M059J (cell line): Measurements from ENCODE around the gene ANLN. TPM values are rescaled to one million over a fixed set of nuclear protein-coding genes. Genes with fewer than 3 reads are reported as not detected.
"Not testable (repeated sequence)": the region's sequence is repeated elsewhere in the genome, so short reads cannot be mapped to it uniquely, and the experiment has no call there.

Experiments
- DNase-seq: peaks from one replicate; pipeline ENCODE4 v3.0.0-alpha.2; 2012; ENCODE audit warnings: low read depth
- total RNA-seq: library from RNA; depleted of rRNA; stranded (reverse); fragments of >200 nt; shearing (Covaris generic); gene quantifications from 2 replicates; pipeline ENCODE4 v1.2.3, GENCODE V29; 2014

ANLN gene
- total RNA-seq, 1 experiment from 2014 or later: 285 TPM

DNA sequence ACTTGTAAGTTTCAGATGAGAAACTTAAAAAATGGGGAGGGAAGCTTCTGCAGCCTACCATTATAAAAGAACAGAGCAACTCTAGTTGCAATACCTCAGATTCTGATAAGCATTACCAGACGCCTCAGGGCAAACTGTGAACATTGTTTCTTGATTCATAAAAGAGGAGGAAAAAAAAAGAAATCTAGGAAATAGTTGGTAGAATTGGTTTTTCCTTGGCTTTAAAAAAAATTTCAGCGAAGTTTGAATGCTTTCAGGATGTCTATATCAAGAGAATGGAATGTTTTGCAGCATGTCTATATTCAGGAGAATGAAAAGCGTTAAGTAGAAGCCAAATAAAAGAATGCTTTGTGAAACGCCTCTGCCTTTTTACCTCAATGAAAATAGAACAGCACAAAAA lies 17.5 kb upstream of the ANLN start:
- DNase-seq: peak; percentile 86

DNA sequence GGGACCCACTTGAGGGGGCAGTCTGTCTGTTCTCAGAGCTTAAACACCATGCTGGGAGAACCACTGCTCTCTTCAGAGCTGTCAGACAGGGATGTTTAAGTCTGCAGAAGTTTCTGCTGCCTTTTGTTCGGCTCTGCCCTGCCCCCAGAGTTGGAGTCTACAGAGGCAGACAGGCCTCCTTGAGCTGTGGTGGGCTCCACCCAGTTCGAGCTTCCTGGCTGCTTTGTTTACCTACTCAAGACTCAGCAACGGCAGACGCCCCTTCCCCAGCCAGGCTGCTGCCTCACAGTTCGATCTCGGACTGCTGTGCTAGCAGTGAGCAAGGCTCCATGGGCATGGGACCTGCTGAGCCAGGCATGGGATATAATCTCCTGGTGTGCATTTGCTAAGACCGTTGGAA lies 11.1 kb upstream of the ANLN start:
- DNase-seq: not testable (repeated sequence)

DNA sequence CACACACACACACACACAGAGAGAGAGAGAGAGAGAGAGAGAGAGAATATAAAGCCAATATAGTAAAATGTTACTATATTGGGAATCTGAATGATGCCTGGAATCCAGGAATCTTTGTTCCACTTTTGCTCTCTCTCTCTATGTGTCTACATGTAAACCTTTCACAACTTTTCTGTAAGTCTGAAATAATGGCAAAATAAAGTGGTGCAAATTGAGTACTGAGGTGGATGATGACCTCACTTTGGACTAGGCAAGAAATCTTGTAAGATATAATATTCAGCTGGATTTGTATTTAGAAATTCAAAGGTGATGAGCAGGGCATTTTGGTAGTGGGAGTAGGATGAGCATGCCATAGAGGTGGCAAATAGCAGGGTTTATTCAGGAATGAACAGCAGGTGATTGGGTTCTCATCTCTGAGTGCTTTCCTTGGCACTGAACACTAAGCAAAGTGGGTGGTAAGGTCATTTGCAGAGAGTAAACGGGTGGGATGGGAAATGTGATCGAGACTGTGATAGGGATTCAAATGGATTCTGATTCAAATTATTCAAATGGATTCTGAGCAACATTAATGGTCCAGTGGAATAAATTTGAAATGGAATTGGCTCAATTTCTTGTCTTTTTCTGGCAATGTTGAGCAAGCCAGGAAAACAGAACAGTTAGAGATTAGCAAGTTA lies 9.7 kb upstream of the ANLN start:
- no peak for DNase-seq

DNA sequence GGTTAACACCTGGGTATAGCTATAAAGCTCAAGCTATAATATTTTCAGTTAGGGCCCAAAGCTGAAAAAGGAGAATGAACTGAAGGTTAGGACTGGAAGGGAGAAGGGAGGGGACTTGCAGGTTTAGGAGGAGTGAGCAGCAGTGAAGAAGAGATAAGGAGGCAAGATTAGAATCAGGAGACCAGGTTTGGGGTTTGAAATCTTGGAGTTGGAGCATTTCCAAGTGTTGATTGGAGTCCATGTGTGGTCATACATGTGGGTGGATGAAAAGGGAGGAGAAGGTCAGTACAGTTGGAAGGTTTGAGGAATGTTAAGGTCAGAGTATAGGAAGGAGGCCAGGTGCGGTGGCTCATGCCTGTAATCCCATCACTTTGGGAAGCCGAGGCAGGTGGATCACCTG lies 8.6 kb upstream of the ANLN start:
- DNase-seq: no peak

DNA sequence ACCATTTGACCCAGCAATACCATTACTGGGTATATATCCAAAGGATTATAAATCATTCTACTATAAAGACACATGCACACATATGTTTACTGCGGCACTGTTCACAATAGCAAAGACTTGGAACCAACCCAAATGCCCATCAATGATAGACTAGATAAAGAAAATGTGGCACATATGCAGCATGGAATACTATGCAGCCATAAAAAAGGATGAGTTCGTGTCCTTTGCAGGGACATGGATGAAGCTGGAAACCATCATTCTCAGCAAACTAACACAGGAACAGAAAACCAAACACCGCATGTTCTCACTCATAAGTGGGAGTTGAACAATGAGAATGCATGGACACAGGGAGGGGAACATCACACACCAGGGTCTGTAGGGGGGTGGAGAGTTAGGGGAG lies 6.4 kb upstream of the ANLN start:
- not testable (repeated sequence) for DNase-seq

DNA sequence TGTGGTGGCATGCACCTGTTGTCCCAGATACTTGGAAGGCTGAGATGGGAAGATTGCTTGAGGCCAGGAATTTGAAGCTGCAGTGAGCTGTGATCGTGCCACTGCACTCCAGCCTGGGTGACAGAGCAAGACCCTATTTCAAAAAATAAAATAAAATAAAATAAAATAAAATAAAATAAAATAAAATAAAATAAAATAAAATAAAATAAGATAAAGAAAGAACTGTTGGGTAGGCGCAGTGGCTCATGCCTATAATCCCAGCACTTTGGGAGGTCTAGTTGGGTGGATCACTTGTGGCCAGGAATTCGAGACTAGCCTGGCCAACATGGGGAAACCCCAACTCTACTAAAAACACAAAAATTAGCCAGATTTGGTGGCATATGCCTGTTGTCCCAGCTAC lies 4.0 kb upstream of the ANLN start:
- DNase-seq: not testable (repeated sequence)

DNA sequence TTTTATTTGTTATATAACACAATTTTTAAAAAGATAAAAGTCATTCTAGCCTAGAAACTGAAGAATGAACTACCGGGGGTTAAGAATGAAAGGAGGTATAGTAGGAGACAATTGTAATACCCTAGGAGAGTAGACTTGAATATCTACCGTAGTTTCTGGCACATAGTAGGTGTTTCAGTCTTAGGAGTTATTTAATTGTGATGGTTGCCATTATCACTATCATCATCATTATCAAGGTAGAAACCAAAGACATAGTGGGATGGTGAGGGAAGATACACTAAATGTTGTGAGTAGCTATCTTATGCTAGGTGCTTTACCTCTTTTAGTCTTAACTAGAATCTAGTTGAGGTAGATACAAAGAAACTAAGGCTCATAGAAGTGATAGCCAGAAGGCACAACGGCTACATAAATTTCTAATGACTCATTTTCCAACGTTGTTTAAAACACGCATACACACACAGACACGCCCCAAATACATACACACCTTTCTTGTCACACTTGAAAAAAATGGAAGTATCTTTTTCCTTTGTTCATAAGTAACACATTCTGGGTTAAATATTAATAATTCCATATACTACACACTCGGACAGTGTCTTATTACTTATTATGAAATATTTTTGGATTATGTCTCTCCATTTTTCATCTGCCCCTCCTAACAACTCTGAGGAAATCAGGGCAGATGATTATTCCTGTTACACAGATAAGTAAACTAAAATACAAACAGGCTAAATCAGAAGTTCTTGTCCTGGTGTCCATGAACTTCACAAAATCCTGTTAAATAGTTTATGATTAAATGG lies 2.0 kb upstream of the ANLN start:
- peak; percentile 87 for DNase-seq

DNA sequence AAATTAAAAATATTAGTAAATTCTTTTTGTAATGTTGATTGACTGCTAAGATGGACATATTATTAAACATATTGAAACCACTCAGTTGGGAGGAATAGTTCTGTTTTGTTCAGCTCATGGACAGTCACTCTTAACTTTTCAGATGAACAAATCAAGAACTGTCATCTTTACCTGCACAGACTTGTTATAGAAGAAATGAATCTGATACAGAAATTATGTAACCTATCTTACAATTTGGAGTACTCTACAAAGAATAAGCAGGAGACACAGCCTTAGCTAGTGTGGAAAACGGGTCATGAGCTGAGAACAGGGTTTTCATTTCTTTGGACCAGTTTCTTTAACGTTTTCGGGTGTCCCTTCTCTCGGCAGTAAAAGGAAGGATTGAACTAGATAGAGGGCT lies 1.2 kb upstream of the ANLN start:
- DNase-seq: no peak

DNA sequence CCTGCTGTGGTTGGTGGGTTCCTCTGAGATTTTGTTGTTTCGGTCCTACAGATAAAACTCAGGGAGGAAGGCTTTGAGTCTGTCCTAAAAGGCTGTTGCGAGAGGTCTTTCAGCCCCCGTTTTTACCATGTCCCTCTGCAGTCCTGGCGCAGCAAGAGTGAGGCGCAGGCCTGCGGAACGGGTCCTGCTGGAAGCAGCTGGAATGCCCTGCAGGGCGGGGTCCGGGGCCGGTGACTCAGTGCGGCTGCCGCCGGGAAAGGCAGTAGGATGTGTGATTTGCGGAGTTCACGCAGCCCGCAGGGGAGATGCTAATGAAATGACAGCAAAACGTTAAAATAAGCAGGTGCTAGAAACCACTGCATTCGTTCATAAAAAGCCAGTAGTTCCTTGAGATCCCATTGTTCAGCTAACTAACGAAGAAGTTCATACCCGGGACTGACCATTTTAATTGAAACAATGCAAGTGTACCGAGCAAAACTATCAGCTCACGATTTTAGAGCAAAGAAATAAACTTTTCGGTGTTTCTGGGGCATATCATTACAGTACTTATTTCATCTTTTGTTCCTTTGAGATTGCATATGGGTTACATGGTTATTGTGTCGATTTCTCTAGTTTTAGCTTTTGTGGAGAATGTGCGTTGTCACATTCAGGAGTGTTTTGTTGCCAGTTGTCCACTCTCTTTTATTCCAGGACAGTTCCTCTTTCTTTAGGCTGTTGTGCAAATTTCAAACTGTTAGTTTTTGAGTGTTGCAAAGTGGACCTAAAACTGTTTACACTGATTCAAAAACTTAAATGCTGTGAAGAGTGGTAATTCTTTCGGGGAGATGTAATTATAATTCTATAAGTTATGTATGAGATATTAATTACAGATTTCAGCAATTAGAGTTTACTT lies 783 bp downstream of the ANLN start:
- DNase-seq: peak; percentile 91

DNA sequence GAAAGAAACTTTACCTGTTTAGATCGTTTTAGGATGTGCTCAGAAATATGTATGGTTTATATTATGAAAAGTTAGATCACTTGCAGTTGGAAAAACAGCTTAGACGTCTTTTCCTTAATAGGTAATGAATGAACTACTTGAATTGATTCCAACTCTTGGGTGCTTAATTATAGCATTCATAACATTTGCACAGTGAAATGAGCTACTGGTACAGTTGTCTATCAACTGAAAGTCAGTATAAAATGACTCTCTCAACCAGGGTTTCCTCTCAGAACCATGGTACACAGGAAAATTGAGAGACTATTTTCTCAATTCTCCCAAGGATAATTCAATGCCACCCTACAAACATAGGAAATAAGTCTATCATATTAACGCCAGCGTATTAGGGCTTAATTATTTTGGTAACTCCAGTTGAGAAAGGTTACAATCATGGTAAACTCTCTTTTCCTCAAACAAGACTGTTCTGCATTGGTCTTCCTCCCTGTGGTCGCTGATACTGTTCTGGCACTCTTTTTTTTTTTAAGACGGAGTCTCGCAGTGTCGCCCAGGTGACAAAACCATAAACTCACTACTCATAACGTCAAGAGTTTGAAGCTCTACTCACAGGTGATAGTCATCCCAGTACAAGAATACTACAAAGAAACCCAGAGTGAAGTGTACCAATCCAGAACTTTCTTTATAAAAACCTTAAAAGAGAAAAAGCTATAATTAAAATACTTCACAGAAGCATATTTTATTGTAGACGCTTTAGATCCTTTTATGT lies 2.0 kb downstream of the ANLN start:
- peak; percentile 84 for DNase-seq

DNA sequence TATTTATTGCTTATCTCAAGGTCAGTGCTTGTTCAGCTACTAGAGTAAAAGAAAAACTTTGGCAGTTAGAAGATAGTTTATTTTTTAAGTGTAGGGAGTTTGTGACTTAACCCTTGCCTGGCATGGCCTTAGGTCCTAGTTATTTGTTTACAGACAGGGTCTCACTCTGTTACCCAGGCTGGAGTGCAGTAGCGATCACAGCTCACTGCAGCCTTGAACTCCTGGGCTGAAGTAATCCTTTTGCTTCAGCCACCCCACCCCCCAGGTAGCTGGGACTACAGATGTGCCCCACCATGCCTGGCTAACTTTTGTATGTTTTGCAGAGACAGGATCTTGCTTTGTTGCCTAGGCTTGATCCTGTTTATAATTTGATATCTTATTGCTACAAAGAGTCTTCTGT lies 4.2 kb downstream of the ANLN start:
- peak; percentile 18 for DNase-seq

DNA sequence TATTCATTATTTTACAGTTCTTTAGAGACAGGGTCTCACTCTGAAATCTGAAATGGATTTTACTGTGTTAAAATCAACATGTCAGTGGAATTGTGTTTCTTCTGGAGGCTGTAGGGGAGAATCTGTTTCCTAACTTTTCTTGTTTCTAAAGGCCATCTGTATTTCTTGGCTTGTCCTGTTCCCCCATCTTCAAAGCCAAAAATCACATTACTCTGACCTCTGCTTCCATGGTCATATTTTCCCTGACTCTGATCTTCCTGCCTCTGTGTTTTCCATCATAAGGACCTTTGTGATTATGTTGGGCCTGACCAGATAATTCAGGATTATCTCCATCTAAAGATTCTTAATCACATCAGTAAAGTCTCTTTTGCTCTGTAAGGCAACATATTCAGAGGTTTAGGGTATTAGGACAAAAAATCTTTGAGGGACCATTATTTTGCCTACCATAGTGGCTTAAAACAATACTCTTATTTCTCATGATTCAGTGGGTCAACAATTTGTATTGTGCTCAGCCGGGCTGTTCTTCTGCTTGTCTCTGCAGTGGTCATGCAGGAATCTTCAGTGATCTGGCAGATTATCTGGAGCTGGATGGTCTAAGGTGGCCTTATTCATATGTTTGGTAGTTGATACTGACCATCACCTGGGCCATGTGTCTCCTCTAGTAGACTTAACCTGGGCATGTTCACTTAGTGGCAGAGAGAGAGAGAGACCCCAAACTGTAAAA lies 5.7 kb downstream of the ANLN start:
- no peak for DNase-seq

DNA sequence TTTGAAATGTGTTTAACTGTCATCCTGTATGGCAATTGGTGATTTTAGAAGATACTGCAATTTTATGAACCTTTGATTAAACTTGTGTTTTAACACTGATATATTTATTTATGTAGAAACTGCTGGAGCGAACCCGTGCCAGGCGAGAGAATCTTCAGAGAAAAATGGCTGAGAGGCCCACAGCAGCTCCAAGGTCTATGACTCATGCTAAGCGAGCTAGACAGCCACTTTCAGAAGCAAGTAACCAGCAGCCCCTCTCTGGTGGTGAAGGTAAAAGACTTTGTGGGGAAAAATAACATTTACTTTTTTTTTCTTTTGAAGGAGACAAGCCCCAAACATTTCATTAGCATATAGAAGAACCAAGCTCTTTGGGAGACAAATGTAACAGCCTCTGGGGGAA lies 6.5 kb downstream of the ANLN start:
- peak; percentile 54 for DNase-seq

DNA sequence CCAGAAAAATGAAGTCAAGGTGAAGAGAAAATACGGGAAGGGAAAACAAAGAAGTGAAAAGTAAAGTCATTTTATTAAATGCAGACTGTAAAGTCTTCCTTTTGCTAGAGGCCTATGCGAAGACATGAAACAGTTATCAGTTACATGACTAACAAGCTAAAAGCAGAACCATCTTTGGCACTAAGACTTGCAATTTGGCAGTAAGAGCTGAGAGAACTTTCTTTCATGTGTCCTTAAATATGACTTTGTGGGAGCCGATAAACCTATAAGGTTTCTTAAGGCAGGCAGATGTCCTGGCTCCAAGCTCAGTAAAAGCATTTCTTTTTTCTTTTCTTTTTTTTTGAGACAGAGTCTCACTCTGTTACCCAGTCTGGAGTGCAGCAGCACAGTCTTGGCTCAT lies 10.4 kb downstream of the ANLN start:
- DNase-seq: no peak

DNA sequence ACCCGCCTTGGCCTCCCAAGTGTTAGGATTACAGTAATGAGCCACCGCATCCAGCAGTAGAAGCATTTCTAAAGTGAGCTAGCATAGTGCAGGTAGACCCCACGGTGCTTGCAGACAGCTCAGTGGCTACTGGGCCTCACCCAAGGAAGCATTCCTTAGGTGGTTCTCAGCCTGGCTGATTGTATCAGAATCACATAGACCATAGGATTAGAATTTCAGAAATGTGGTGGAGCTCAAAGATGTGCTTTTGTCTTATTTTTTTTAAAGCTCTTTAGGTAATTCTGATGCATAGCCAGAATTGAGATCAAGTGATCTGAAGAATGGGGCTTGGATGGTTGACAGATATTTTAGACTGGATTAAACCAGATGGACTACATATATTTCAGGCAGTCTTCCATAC lies 10.9 kb downstream of the ANLN start:
- DNase-seq: peak; percentile 17

DNA sequence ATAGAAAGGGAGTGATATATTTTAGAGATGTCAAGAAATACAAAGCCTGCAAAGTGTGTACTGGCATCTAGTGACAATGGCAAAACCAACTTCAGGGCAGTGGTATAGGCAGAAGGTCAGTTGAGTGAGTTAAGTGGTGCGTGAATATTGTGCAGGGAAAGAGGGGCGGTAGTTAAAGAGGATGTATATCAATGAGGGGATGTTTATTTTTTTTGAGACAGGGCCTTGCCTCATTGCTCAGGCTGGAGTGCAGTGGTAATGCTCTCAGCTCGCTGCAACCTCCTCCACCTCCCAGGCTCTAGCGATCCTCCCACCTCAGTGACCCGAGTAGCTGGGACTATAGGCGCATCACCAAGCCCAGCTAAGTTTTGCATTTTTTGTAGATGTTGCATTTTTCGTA lies 13.8 kb downstream of the ANLN start:
- DNase-seq: no peak

DNA sequence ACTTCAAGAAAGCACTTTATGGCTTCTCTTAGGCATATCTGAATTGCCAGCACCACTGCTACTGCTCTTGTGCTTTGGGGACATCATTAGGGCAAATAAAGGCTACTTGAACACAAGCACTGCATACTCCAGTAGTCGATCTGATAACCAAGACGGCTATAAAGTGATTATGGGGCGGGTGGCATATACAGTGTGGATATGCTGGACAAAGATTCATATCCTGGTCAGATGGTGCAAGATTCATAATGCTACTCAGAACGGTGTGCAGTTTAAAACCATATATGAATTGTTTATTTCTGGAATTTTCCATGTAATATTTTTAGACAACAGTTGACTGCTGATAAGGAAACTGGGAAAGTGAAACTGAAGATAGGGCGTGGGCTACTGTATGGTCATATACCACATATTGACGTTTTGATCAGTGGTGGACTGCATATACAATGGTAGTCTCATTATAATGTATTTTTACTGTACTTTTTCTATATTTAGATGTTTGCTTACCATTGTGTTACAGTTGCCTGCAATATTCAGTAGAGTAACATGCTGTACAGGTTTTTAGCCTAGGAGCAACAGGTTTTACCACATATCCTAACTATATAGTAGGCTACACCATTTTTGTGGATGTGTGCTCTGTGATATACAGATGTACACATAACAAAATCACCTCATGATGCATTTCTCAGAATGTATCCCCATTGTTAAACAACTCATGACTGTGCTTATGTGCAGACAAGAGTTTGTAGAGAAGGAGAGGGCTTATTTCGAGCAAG lies 15.2 kb downstream of the ANLN start:
- DNase-seq: no peak

DNA sequence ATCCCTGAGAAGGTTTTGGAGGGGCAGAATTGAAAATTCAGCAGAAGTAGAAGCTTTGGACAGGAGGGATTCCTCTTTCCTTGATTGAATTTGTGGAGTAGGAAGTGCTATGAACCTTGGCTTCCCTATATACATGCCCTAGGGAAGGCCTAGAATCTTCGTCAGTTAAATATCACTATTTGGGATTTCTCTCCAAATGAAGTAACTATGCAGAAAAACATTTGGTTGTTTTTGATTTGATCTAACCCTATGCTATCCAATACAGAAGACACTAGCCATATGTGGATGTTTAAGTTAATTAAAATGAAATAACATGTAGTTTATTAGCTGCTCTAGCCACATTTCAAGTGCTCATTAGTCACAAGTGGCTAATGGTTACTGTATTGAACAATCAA lies 15.7 kb downstream of the ANLN start:
- no peak for DNase-seq

DNA sequence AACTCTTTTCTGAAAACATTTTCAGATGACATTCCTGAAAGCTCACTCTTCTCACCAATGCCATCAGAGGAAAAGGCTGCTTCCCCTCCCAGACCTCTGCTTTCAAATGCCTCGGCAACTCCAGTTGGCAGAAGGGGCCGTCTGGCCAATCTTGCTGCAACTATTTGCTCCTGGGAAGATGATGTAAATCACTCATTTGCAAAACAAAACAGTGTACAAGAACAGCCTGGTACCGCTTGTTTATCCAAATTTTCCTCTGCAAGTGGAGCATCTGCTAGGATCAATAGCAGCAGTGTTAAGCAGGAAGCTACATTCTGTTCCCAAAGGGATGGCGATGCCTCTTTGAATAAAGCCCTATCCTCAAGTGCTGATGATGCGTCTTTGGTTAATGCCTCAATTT lies 16.5 kb downstream of the ANLN start:
- DNase-seq: no peak
